Amniotic epithelial cell (primary cell): ENCODE data around the gene PLA2G4E.

Experiments used
- DNase-seq: peaks from one replicate; pipeline ENCODE4 v3.0.0-alpha.2; 2010; ENCODE audit warnings: low read depth

Gene PLA2G4E

GRCh38 chr15:41992151-41992802, 28.6 kb downstream of the PLA2G4E start:
- DNase-seq: no peak

GRCh38 chr15:41990691-41991090, 30.2 kb downstream of the PLA2G4E start:
- DNase-seq: no peak

- no peak for DNase-seq
These were observed 30.6 kb downstream of the PLA2G4E start for GRCh38 chr15:41990243-41990605.

- DNase-seq: peak; percentile 53
These were observed 31.1 kb downstream of the PLA2G4E start for GRCh38 chr15:41989573-41990242.

- DNase-seq: no peak
These were observed 31.8 kb downstream of the PLA2G4E start for GRCh38 chr15:41988896-41989572.

- no peak for DNase-seq
These were observed 32.9 kb downstream of the PLA2G4E start for GRCh38 chr15:41987925-41988275.

GRCh38 chr15:41987246-41987924, 33.5 kb downstream of the PLA2G4E start:
- no peak for DNase-seq

- no peak for DNase-seq
These were observed 35.3 kb downstream of the PLA2G4E start for GRCh38 chr15:41985236-41986160.

- no peak for DNase-seq
These were observed 36.2 kb downstream of the PLA2G4E start for GRCh38 chr15:41984622-41985021.

- no peak for DNase-seq
These were observed 36.9 kb downstream of the PLA2G4E start for GRCh38 chr15:41983621-41984571.

- no peak for DNase-seq
These were observed 37.6 kb downstream of the PLA2G4E start for GRCh38 chr15:41983221-41983620.

- no peak for DNase-seq
These were observed 38.5 kb downstream of the PLA2G4E start for GRCh38 chr15:41982133-41982930.

- no peak for DNase-seq
These were observed 39.3 kb downstream of the PLA2G4E start for GRCh38 chr15:41981371-41982132.

- no peak for DNase-seq
These were observed 40.1 kb downstream of the PLA2G4E start for GRCh38 chr15:41980654-41981323.

- no peak for DNase-seq
These were observed 41.2 kb downstream of the PLA2G4E start for GRCh38 chr15:41979493-41980266.

- no peak for DNase-seq
These were observed 42.3 kb downstream of the PLA2G4E start for GRCh38 chr15:41978534-41978933.

GRCh38 chr15:41977757-41978383, 43.0 kb downstream of the PLA2G4E start:
- no peak for DNase-seq
